Liver (tissue), 9 donors: ENCODE measurements around the gene DCTN5. TPM values are rescaled to one million over a fixed set of nuclear protein-coding genes. Genes with fewer than 3 reads are reported as not detected.

Experiments used
- DNase-seq: peaks from one replicate; pipeline ENCODE4 v3.0.0-alpha.2; 2017; ENCODE audit warnings: low spot score
- H3K27ac ChIP-seq, 2 donors: one replicate each; pipeline ENCODE4 v1.7.0; 2013; ENCODE audit warnings: inconsistent platforms in 2 of 2, low read length in 2 of 2, control low read depth in 1 of 2, low read depth in 1 of 2, mild to moderate bottlenecking in 1 of 2
- H3K27me3 ChIP-seq, 4 donors: one replicate each; pipeline versions ENCODE4 v1.6.1 to v1.7.0; 2013; ENCODE audit warnings: low read length in 3 of 4, inconsistent platforms in 1 of 4, mild to moderate bottlenecking in 1 of 4, moderate library complexity in 1 of 4; ENCODE audit not compliant: control insufficient read depth in 4 of 4, insufficient read depth in 4 of 4
- H3K36me3 ChIP-seq, 4 donors: one replicate each; pipeline versions ENCODE4 v1.6.1 to v1.7.0; 2013; ENCODE audit warnings: low read length in 3 of 4, mild to moderate bottlenecking in 3 of 4, low read depth in 1 of 4, moderate library complexity in 1 of 4; ENCODE audit not compliant: control insufficient read depth in 4 of 4, insufficient read depth in 3 of 4
- H3K4me1 ChIP-seq, 4 donors: one replicate each; pipeline versions ENCODE4 v1.6.1 to v1.7.0; 2013; ENCODE audit warnings: low read length in 3 of 4, mild to moderate bottlenecking in 3 of 4, moderate library complexity in 1 of 4; ENCODE audit not compliant: control insufficient read depth in 4 of 4, insufficient read depth in 4 of 4
- H3K4me3 ChIP-seq, 3 donors: one replicate each; pipeline versions ENCODE4 v1.6.1 to v1.7.0; 2013; ENCODE audit warnings: low read length in 3 of 3, control low read depth in 1 of 3, low read depth in 1 of 3, mild to moderate bottlenecking in 1 of 3
- H3K9ac ChIP-seq, 2 donors: one replicate each; pipeline ENCODE4 v1.7.0; 2013; ENCODE audit warnings: low read length in 2 of 2, mild to moderate bottlenecking in 2 of 2, moderate library complexity in 2 of 2, control low read depth in 1 of 2, low read depth in 1 of 2
- H3K9me3 ChIP-seq, 4 donors: one replicate each; pipeline versions ENCODE4 v1.6.1 to v1.7.0; 2013; ENCODE audit warnings: low read length in 3 of 4; ENCODE audit not compliant: control insufficient read depth in 4 of 4
- FOXA2 ChIP-seq: IDR thresholded peaks from 2 replicates; pipeline ENCODE4 v1.6.1; 2016; ENCODE audit warnings: antibody characterized with exemption
- GABPA ChIP-seq, 2 donors: IDR thresholded peaks in 1 of 2; conservative IDR thresholded peaks in 1 of 2; 2 replicates each; pipeline ENCODE4 v1.6.1; 2016; ENCODE audit warnings: antibody characterized with exemption in 2 of 2, mild to moderate bottlenecking in 1 of 2, moderate library complexity in 1 of 2
- HNF4A ChIP-seq, 2 donors: conservative IDR thresholded peaks; 2 replicates each; pipeline ENCODE4 v1.6.1; 2016; ENCODE audit warnings: antibody characterized with exemption in 2 of 2, mild to moderate bottlenecking in 2 of 2
- NR2F2 ChIP-seq: IDR thresholded peaks from 2 replicates; pipeline ENCODE4 v1.6.1; 2016; ENCODE audit warnings: antibody characterized with exemption
- RXRA ChIP-seq, 2 donors: IDR thresholded peaks; 2 replicates each; pipeline ENCODE4 v1.6.1; 2017 to 2018; ENCODE audit warnings: antibody characterized with exemption in 2 of 2, mild to moderate bottlenecking in 1 of 2
- SP1 ChIP-seq: IDR thresholded peaks from 2 replicates; pipeline ENCODE4 v1.6.1; 2018; ENCODE audit warnings: antibody characterized with exemption, mild to moderate bottlenecking
- WGBS: extraction: QIAGEN DNeasy Blood & Tissue Kit; methylation state at CpG from one replicate; pipeline ENCODE4 v1.1.7; 2013; 5-methylcytosine and 5-hydroxymethylcytosine counted together
- polyA plus RNA-seq, 2 donors: library from polyadenylated mRNA; stranded (reverse) in 1 of 2; unstranded in 1 of 2; fragments of 200-250 nt in 1 of 2; fragments of >200 nt in 1 of 2; fragmentation: Nextera tagmentation in 1 of 2; extraction: Ambion mirVana in 1 of 2; gene quantifications; one replicate each; pipeline versions ENCODE4 v1.2.1 to v1.2.3, GENCODE V29; 2013 to 2015
- total RNA-seq, 2 donors: library from RNA; depleted of rRNA; stranded (reverse); fragments of >200 nt; gene quantifications; one replicate each; pipeline ENCODE4 v1.2.3, GENCODE V29; 2014
- TF ChIP-seq, protein P1 (sequence below): IDR thresholded peaks from 2 replicates; pipeline ENCODE4 v1.6.1; 2016; ENCODE audit warnings: antibody characterized with exemption, mild to moderate bottlenecking
- TF ChIP-seq, protein P2 (sequence below): fragments of 150-350 bp; IDR thresholded peaks from 2 replicates; pipeline ENCODE4 v1.5.1; 2017; ENCODE audit warnings: improper control_type of control experiment, low read depth, low read length; ENCODE audit not compliant: missing input control
- TF ChIP-seq, protein P3 (sequence below): IDR thresholded peaks from 2 replicates; pipeline ENCODE4 v1.6.1; 2016; ENCODE audit warnings: antibody characterized with exemption
- TF ChIP-seq, protein P4 (sequence below): IDR thresholded peaks from 2 replicates; pipeline ENCODE4 v1.6.1; 2016; ENCODE audit warnings: antibody characterized with exemption
- donor health status: healthy.
- donor health status: healthy.
- donor health status: healthy.
- donor health status: healthy.
- donor health status: healthy.

The DCTN5 gene
- total and polyA plus RNA-seq, 4 donors, result 8.3 to 20.9 (median 16.0) TPM

DNA sequence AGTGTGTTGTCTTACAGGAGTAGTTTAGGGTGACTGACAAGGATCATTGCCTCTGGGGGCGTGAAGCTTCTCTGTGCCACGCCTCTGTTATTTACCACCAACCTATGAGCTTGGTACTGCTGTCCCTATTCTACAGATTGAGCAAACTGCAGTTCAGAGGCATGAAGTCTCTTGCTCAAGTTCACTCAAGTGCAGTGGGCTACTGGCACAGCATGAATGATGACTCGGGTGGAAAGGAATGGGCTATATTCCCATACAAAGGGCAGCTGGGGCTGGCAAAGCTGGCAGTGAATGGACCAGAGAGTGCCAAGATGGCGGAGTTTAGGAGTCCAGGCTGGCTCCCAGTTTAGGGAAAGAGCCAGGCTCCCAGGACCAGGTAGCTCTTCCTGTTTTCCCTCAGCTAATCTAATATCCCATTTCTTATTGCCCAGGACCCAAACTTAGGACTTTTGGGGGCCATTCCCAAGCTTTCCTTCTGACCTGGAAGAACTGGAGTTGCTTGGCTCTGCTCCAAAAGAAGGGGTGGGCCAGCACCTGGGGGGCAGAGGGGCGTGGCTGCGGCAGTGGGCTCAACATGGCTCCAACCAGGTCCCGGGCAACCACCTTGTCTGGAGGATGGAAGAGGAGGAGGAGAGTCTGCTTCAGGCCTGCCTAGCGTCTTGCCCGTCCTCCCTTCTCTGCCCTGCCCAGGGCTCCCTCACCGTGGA, 50.4 kb downstream of the DCTN5 start (continued):
- TF ChIP-seq, protein P1, sequence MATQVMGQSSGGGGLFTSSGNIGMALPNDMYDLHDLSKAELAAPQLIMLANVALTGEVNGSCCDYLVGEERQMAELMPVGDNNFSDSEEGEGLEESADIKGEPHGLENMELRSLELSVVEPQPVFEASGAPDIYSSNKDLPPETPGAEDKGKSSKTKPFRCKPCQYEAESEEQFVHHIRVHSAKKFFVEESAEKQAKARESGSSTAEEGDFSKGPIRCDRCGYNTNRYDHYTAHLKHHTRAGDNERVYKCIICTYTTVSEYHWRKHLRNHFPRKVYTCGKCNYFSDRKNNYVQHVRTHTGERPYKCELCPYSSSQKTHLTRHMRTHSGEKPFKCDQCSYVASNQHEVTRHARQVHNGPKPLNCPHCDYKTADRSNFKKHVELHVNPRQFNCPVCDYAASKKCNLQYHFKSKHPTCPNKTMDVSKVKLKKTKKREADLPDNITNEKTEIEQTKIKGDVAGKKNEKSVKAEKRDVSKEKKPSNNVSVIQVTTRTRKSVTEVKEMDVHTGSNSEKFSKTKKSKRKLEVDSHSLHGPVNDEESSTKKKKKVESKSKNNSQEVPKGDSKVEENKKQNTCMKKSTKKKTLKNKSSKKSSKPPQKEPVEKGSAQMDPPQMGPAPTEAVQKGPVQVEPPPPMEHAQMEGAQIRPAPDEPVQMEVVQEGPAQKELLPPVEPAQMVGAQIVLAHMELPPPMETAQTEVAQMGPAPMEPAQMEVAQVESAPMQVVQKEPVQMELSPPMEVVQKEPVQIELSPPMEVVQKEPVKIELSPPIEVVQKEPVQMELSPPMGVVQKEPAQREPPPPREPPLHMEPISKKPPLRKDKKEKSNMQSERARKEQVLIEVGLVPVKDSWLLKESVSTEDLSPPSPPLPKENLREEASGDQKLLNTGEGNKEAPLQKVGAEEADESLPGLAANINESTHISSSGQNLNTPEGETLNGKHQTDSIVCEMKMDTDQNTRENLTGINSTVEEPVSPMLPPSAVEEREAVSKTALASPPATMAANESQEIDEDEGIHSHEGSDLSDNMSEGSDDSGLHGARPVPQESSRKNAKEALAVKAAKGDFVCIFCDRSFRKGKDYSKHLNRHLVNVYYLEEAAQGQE, result no peak
- TF ChIP-seq SP1 (no peak), FOXA2 (no peak), NR2F2 (no peak), RXRA (IDR thresholded peaks at IDR 0.05) (no peak)
- TF ChIP-seq, protein P2, sequence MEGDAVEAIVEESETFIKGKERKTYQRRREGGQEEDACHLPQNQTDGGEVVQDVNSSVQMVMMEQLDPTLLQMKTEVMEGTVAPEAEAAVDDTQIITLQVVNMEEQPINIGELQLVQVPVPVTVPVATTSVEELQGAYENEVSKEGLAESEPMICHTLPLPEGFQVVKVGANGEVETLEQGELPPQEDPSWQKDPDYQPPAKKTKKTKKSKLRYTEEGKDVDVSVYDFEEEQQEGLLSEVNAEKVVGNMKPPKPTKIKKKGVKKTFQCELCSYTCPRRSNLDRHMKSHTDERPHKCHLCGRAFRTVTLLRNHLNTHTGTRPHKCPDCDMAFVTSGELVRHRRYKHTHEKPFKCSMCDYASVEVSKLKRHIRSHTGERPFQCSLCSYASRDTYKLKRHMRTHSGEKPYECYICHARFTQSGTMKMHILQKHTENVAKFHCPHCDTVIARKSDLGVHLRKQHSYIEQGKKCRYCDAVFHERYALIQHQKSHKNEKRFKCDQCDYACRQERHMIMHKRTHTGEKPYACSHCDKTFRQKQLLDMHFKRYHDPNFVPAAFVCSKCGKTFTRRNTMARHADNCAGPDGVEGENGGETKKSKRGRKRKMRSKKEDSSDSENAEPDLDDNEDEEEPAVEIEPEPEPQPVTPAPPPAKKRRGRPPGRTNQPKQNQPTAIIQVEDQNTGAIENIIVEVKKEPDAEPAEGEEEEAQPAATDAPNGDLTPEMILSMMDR, result no peak

DNA sequence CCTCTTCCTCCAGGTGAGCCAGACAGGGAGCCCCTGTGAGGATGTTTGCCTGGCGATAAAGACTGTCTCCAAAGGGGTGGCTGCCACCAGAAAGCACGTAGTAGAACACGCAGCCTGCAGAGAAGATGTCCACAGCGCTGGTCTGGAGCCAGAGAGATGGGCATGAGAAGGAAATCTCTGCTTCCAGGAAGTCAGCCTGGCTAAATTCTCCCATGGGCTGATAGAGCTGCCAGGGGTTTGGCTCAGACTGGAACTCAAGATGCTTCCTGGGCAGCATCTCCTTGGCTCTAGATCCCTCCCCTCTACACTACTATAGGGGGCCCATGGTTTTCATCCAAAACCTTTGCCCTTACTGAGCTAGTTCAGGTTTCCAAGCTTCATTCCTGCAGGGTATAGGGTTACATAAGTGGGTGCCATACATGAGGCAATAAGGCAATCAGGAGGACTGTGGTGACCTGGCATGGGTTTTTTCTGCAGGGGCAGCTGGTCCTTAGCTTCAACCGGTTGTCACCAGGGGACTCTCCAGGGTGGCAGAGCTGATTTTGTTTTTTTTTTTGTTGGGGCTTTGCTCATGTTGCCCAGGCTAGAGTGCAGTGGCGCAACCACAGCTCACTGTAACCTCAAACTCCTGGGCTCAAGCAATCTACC, 51.0 kb downstream of the DCTN5 start:
- Histone ChIP-seq H3K27ac (no peak overlapping the region), H3K4me1 (no peaks in the 10 kb centered on the region), H3K36me3 (peaks cover 3 to 35% (median 16%) of the 10 kb centered on the region in 4 donors), H3K27me3 (no peaks in the 10 kb centered on the region), H3K9ac (no peak overlapping the region), H3K4me3 (no peak overlapping the region), H3K9me3 (no peaks in the 10 kb centered on the region)
- 96% methylated on average over 6 of the region's 6 CpGs for WGBS
- no peak for TF ChIP-seq RXRA (IDR thresholded peaks at IDR 0.05)
- TF ChIP-seq GABPA (IDR thresholded peaks at IDR 0.05 in 1 of 2, conservative IDR thresholded peaks at IDR 0.05 in 1 of 2), result no peak
- no peak for TF ChIP-seq NR2F2
- TF ChIP-seq, protein P2, result no peak
- TF ChIP-seq, protein P3, sequence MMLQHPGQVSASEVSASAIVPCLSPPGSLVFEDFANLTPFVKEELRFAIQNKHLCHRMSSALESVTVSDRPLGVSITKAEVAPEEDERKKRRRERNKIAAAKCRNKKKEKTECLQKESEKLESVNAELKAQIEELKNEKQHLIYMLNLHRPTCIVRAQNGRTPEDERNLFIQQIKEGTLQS, result no peak
- TF ChIP-seq HNF4A (conservative IDR thresholded peaks at IDR 0.05), result no peak
- no peak for TF ChIP-seq SP1
- TF ChIP-seq, protein P4, sequence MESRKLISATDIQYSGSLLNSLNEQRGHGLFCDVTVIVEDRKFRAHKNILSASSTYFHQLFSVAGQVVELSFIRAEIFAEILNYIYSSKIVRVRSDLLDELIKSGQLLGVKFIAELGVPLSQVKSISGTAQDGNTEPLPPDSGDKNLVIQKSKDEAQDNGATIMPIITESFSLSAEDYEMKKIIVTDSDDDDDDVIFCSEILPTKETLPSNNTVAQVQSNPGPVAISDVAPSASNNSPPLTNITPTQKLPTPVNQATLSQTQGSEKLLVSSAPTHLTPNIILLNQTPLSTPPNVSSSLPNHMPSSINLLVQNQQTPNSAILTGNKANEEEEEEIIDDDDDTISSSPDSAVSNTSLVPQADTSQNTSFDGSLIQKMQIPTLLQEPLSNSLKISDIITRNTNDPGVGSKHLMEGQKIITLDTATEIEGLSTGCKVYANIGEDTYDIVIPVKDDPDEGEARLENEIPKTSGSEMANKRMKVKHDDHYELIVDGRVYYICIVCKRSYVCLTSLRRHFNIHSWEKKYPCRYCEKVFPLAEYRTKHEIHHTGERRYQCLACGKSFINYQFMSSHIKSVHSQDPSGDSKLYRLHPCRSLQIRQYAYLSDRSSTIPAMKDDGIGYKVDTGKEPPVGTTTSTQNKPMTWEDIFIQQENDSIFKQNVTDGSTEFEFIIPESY, result no peak
- DNase-seq, result no peak
